ACC112 (cell line): Measurements from ENCODE around the gene LRRC19.

Experiments used
- H2AFZ ChIP-seq: fragments of 200-600 bp; sonication (generic); one replicate; pipeline ENCODE4 v1.6.0; 2017; ENCODE audit warnings: antibody characterized with exemption, low read length; ENCODE audit not compliant: unreplicated experiment
- H3K27ac ChIP-seq: fragments of 200-600 bp; sonication (generic); 2 replicates; pipeline ENCODE4 v1.5.1; 2014; ENCODE audit warnings: low read depth, mild to moderate bottlenecking, antibody characterized with exemption, low read length, moderate library complexity
- H3K27me3 ChIP-seq: fragments of 200-600 bp; sonication (generic); 2 replicates; pipeline ENCODE4 v1.6.1; 2014; ENCODE audit warnings: mild to moderate bottlenecking, antibody characterized with exemption, low read length, moderate library complexity, mixed read lengths; ENCODE audit not compliant: insufficient read depth
- H3K36me3 ChIP-seq: fragments of 200-600 bp; sonication (generic); 2 replicates; pipeline ENCODE4 v1.6.1; 2016; ENCODE audit warnings: mild to moderate bottlenecking, antibody characterized with exemption, low read length, moderate library complexity, mixed read lengths; ENCODE audit not compliant: insufficient read depth
- H3K4me1 ChIP-seq: fragments of 200-600 bp; sonication (generic); one replicate; pipeline ENCODE4 v1.6.1; 2016; ENCODE audit warnings: low read length, mixed read lengths; ENCODE audit not compliant: insufficient read depth, unreplicated experiment, control insufficient read depth
- H3K4me3 ChIP-seq: fragments of 200-600 bp; sonication (generic); 2 replicates; pipeline ENCODE4 v1.5.1; 2014; ENCODE audit warnings: mild to moderate bottlenecking, low read depth, low read length
- H3K79me2 ChIP-seq: fragments of 200-600 bp; sonication (generic); one replicate; pipeline ENCODE4 v1.6.0; 2016; ENCODE audit warnings: low read length; ENCODE audit not compliant: control insufficient read depth, unreplicated experiment, insufficient read depth

The LRRC19 gene

GRCh38 chr9:27022920-27023319 is 17.4 kb upstream of the LRRC19 start:
- no peak overlapping the region for H3K4me3 ChIP-seq
- no peaks in the 10 kb centered on the region for H3K4me1 ChIP-seq
- H3K27me3 ChIP-seq, result no peaks in the 10 kb centered on the region
- H2AFZ ChIP-seq, result no peak overlapping the region
- no peak overlapping the region for H3K27ac ChIP-seq
- H3K79me2 ChIP-seq, result no peaks in the 10 kb centered on the region
- peaks cover 23% of the 10 kb centered on the region for H3K36me3 ChIP-seq

GRCh38 chr9:27019589-27019988 is 14.1 kb upstream of the LRRC19 start:
- no peaks in the 10 kb centered on the region for H3K79me2 ChIP-seq
- H3K4me3 ChIP-seq, result no peak overlapping the region

GRCh38 chr9:27003426-27004077 is 1.9 kb downstream of the LRRC19 start:
- no peaks in the 10 kb centered on the region for H3K36me3 ChIP-seq
- H3K79me2 ChIP-seq, result no peaks in the 10 kb centered on the region
- H3K27ac ChIP-seq, result no peak overlapping the region
- no peak overlapping the region for H3K4me3 ChIP-seq
- no peaks in the 10 kb centered on the region for H3K27me3 ChIP-seq
- no peaks in the 10 kb centered on the region for H3K4me1 ChIP-seq
- H2AFZ ChIP-seq, result no peak overlapping the region

More at GRCh38 chr9:27019589-27019988, 14.1 kb upstream of the LRRC19 start:
- Histone ChIP-seq H3K27ac (no peak overlapping the region), H3K27me3 (no peaks in the 10 kb centered on the region), H3K36me3 (peaks cover 21% of the 10 kb centered on the region), H3K4me1 (no peaks in the 10 kb centered on the region), H2AFZ (no peak overlapping the region)

- H3K27ac ChIP-seq, result no peak overlapping the region
- H3K36me3 ChIP-seq, result no peaks in the 10 kb centered on the region
- H3K4me1 ChIP-seq, result no peaks in the 10 kb centered on the region
- no peak overlapping the region for H3K4me3 ChIP-seq
- H3K27me3 ChIP-seq, result no peaks in the 10 kb centered on the region
- no peaks in the 10 kb centered on the region for H3K79me2 ChIP-seq
- no peak overlapping the region for H2AFZ ChIP-seq
Observed at GRCh38 chr9:26995810-26996209, 9.7 kb downstream of the LRRC19 start.

GRCh38 chr9:26983340-26983739 is 22.1 kb downstream of the LRRC19 start:
- H3K27me3 ChIP-seq, result no peaks in the 10 kb centered on the region
- H3K4me1 ChIP-seq, result no peaks in the 10 kb centered on the region
- no peak overlapping the region for H2AFZ ChIP-seq
- no peak overlapping the region for H3K4me3 ChIP-seq
- H3K79me2 ChIP-seq, result no peaks in the 10 kb centered on the region
- no peak overlapping the region for H3K27ac ChIP-seq
- H3K36me3 ChIP-seq, result peaks cover 9% of the 10 kb centered on the region

GRCh38 chr9:26975728-26976707 is 29.5 kb downstream of the LRRC19 start:
- Histone ChIP-seq H2AFZ (no peak overlapping the region), H3K4me3 (no peak overlapping the region), H3K27me3 (no peaks in the 10 kb centered on the region), H3K4me1 (no peaks in the 10 kb centered on the region), H3K27ac (no peak overlapping the region), H3K79me2 (no peaks in the 10 kb centered on the region), H3K36me3 (no peaks in the 10 kb centered on the region)

- no peak overlapping the region for H3K27ac ChIP-seq
- H3K79me2 ChIP-seq, result peaks cover 8% of the 10 kb centered on the region
- no peaks in the 10 kb centered on the region for H3K27me3 ChIP-seq
- H3K4me3 ChIP-seq, result no peak overlapping the region
- H3K36me3 ChIP-seq, result 0 out of 2 replicates have a peak, but pooled peaks cover 5% of the 10 kb centered on the region
- no peaks in the 10 kb centered on the region for H3K4me1 ChIP-seq
- no peak overlapping the region for H2AFZ ChIP-seq
Observed at GRCh38 chr9:26974927-26975326, 30.5 kb downstream of the LRRC19 start.

GRCh38 chr9:26973989-26974388 is 31.5 kb downstream of the LRRC19 start:
- Histone ChIP-seq H3K4me1 (no peaks in the 10 kb centered on the region), H3K27me3 (no peaks in the 10 kb centered on the region), H3K27ac (no peak overlapping the region), H3K4me3 (no peak overlapping the region), H3K36me3 (0 out of 2 replicates have a peak, but pooled peaks cover 5% of the 10 kb centered on the region), H3K79me2 (peaks cover 8% of the 10 kb centered on the region), H2AFZ (no peak overlapping the region)

GRCh38 chr9:26971721-26972120 is 33.8 kb downstream of the LRRC19 start:
- Histone ChIP-seq H3K4me3 (no peak overlapping the region), H3K27ac (no peak overlapping the region), H3K79me2 (peaks cover 11% of the 10 kb centered on the region), H3K27me3 (no peaks in the 10 kb centered on the region), H2AFZ (no peak overlapping the region), H3K4me1 (no peaks in the 10 kb centered on the region), H3K36me3 (0 out of 2 replicates have a peak, but pooled peaks cover 5% of the 10 kb centered on the region)

GRCh38 chr9:26956860-26957233 is 48.6 kb downstream of the LRRC19 start:
- Histone ChIP-seq H3K36me3 (no peaks in the 10 kb centered on the region; the same call in 1 of the 2 replicates), H3K79me2 (peaks cover 21% of the 10 kb centered on the region), H3K27ac (peak overlapping the region; percentile 76; the same call in 1 of the 2 replicates), H3K4me1 (peaks cover 17% of the 10 kb centered on the region), H3K27me3 (no peaks in the 10 kb centered on the region), H3K4me3 (peak overlapping the region; percentile 83), H2AFZ (peak overlapping the region; percentile 69)
